Neuronal stem cell (in vitro differentiated cells): ENCODE data around the gene PER2.

Experiments used
- DNase-seq: peaks from one replicate; pipeline ENCODE4 v3.0.0-alpha.2; 2013; ENCODE audit warnings: low spot score
- H2AFZ ChIP-seq: one replicate; pipeline ENCODE4 v1.6.1; 2013; ENCODE audit warnings: mild to moderate bottlenecking, low read length, inconsistent platforms
- H2AK5ac ChIP-seq: 2 replicates; pipeline ENCODE4 v1.6.1; 2013; ENCODE audit warnings: low read depth, mild to moderate bottlenecking, inconsistent platforms, low read length, moderate library complexity, mixed read lengths
- H2BK120ac ChIP-seq: 2 replicates; pipeline ENCODE4 v1.6.1; 2013; ENCODE audit warnings: low read depth, mild to moderate bottlenecking, inconsistent platforms, low read length, moderate library complexity, mixed read lengths
- H2BK12ac ChIP-seq: one replicate; pipeline ENCODE4 v1.6.1; 2013; ENCODE audit warnings: low read length, inconsistent platforms
- H2BK15ac ChIP-seq: 2 replicates; pipeline ENCODE4 v1.6.1; 2013; ENCODE audit warnings: mild to moderate bottlenecking, low read length, inconsistent platforms, mixed read lengths
- H2BK5ac ChIP-seq: one replicate; pipeline ENCODE4 v1.6.1; 2013; ENCODE audit warnings: inconsistent platforms, mild to moderate bottlenecking, low read length, moderate library complexity
- H3K14ac ChIP-seq: one replicate; pipeline ENCODE4 v1.6.1; 2013; ENCODE audit warnings: low read length, inconsistent platforms
- H3K18ac ChIP-seq: 2 replicates; pipeline ENCODE4 v1.6.1; 2013; ENCODE audit warnings: low read length, inconsistent platforms
- H3K23ac ChIP-seq: 2 replicates; pipeline ENCODE4 v1.6.1; 2013; ENCODE audit warnings: low read depth, mild to moderate bottlenecking, mixed read lengths, low read length, inconsistent platforms; ENCODE audit not compliant: poor library complexity
- H3K27ac ChIP-seq: replicated peaks from 3 replicates; pipeline ENCODE4 v1.5.1; 2013; ENCODE audit warnings: low read length, inconsistent platforms
- H3K27me3 ChIP-seq, 3 experiments: 2 replicates each; pipeline ENCODE4 v1.6.1; 2013; ENCODE audit warnings: low read length in 3 of 3, mild to moderate bottlenecking in 2 of 3, inconsistent platforms in 1 of 3, low read depth in 1 of 3, mixed read lengths in 1 of 3, moderate library complexity in 1 of 3; ENCODE audit not compliant: control insufficient read depth in 3 of 3, insufficient read depth in 3 of 3
- H3K36me3 ChIP-seq, 2 donors: replicated peaks in 1 of 2; 2 replicates each; pipeline ENCODE4 v1.6.1; 2013; ENCODE audit warnings: low read length in 2 of 2; ENCODE audit not compliant: control insufficient read depth in 2 of 2, insufficient read depth in 2 of 2
- H3K4ac ChIP-seq: 2 replicates; pipeline ENCODE4 v1.6.1; 2013; ENCODE audit warnings: inconsistent platforms, mild to moderate bottlenecking, low read length, moderate library complexity
- H3K4me1 ChIP-seq, 2 donors: 1 replicate in 1 of 2; 2 replicates in 1 of 2; pipeline ENCODE4 v1.6.1; 2013; ENCODE audit warnings: low read length in 2 of 2, low read depth in 1 of 2; ENCODE audit not compliant: control insufficient read depth in 2 of 2, insufficient read depth in 1 of 2
- H3K4me2 ChIP-seq: one replicate; pipeline ENCODE4 v1.6.1; 2013; ENCODE audit warnings: mild to moderate bottlenecking, low read length, inconsistent platforms; ENCODE audit not compliant: insufficient read depth, poor library complexity, severe bottlenecking
- H3K4me3 ChIP-seq, 2 donors: 2 replicates each; pipeline ENCODE4 v1.5.1; 2013; ENCODE audit warnings: low read length in 2 of 2, mild to moderate bottlenecking in 2 of 2, inconsistent platforms in 1 of 2, moderate library complexity in 1 of 2
- H3K79me1 ChIP-seq: one replicate; pipeline ENCODE4 v1.6.1; 2013; ENCODE audit warnings: low read depth, mild to moderate bottlenecking, inconsistent platforms, low read length, moderate library complexity
- H3K9ac ChIP-seq: one replicate; pipeline ENCODE4 v1.6.1; 2013; ENCODE audit warnings: mild to moderate bottlenecking, low read depth, low read length, inconsistent platforms; ENCODE audit not compliant: poor library complexity
- H3K9me3 ChIP-seq, 2 donors: replicated peaks in 1 of 2; 2 replicates each; pipeline versions ENCODE3 to v1.6.1; 2013; ENCODE audit warnings: low read length in 2 of 2, mild to moderate bottlenecking in 2 of 2, inconsistent platforms in 1 of 2, low read depth in 1 of 2, mixed read lengths in 1 of 2, moderate library complexity in 1 of 2; ENCODE audit not compliant: control insufficient read depth in 2 of 2, insufficient read depth in 1 of 2
- H4K8ac ChIP-seq: one replicate; pipeline ENCODE4 v1.6.1; 2013; ENCODE audit warnings: low read depth, mild to moderate bottlenecking, inconsistent platforms, low read length, moderate library complexity
- H4K91ac ChIP-seq: one replicate; pipeline ENCODE4 v1.6.1; 2013; ENCODE audit warnings: low read length, low read depth, mild to moderate bottlenecking, inconsistent platforms; ENCODE audit not compliant: poor library complexity
- WGBS, 2 donors: extraction: QIAGEN DNeasy Blood & Tissue Kit; methylation state at CpG; one replicate each; pipeline ENCODE4 v1.1.7; 2013; ENCODE audit warnings: missing lambda C conversion rate in 2 of 2, mixed read lengths in 1 of 2; ENCODE audit not compliant: insufficient read length in 2 of 2, insufficient replicate concordance in 1 of 2; ENCODE audit errors: extremely low coverage in 2 of 2; 5-methylcytosine and 5-hydroxymethylcytosine counted together

The PER2 gene

GRCh38 chr2:238230699-238231098, 57.7 kb downstream of the PER2 start:
- DNase-seq = no peak

GRCh38 chr2:238228700-238229099, 59.7 kb downstream of the PER2 start:
- H3K23ac ChIP-seq = peak overlapping the region; percentile 25
- no peak overlapping the region for H2BK15ac ChIP-seq
- H3K9me3 ChIP-seq = peaks cover 0 to 9% of the 10 kb centered on the region in 2 donors
- no CpG with 5 or more reads among the region's 4 CpGs for WGBS, 2 donors
- H3K36me3 ChIP-seq = no peaks in the 10 kb centered on the region
- no peak overlapping the region for H3K18ac ChIP-seq
- H2AK5ac ChIP-seq = no peak overlapping the region
- no peak overlapping the region for H2BK5ac ChIP-seq
- no peaks in the 10 kb centered on the region for H3K4me1 ChIP-seq
- no peak overlapping the region for H2BK12ac ChIP-seq
- H2AFZ ChIP-seq = no peak overlapping the region
- H3K14ac ChIP-seq = no peak overlapping the region
- DNase-seq = no peak
- no peak overlapping the region for H2BK120ac ChIP-seq
- no peaks in the 10 kb centered on the region for H3K79me1 ChIP-seq
- no peak overlapping the region for H3K4me3 ChIP-seq
- H4K8ac ChIP-seq = no peak overlapping the region
- H3K27me3 ChIP-seq = peaks cover 0 to 67% (median 20%) of the 10 kb centered on the region in 3 experiments
- no peak overlapping the region for H4K91ac ChIP-seq
- H3K27ac ChIP-seq = no peak overlapping the region
- H3K9ac ChIP-seq = no peak overlapping the region
- H3K4me2 ChIP-seq = no peak overlapping the region
- H3K4ac ChIP-seq = no peak overlapping the region

More at GRCh38 chr2:238230699-238231098, 57.7 kb downstream of the PER2 start:
- Histone ChIP-seq H2AK5ac (no peak overlapping the region), H2BK12ac (no peak overlapping the region), H2AFZ (no peak overlapping the region), H3K4me3 (no peak overlapping the region), H3K36me3 (no peaks in the 10 kb centered on the region), H3K27ac (no peak overlapping the region), H3K4ac (no peak overlapping the region), H3K79me1 (no peaks in the 10 kb centered on the region), H4K8ac (no peak overlapping the region), H3K18ac (no peak overlapping the region), H3K9me3 (peaks cover 0 to 9% of the 10 kb centered on the region in 2 donors), H4K91ac (no peak overlapping the region), H2BK120ac (no peak overlapping the region), H3K23ac (no peak overlapping the region), H2BK5ac (no peak overlapping the region), H3K27me3 (peaks cover 0 to 54% (median 22%) of the 10 kb centered on the region in 3 experiments), H3K9ac (no peak overlapping the region), H3K4me2 (peak overlapping the region; percentile 88), H2BK15ac (no peak overlapping the region), H3K4me1 (no peaks in the 10 kb centered on the region), H3K14ac (no peak overlapping the region)
- no CpG with 5 or more reads among the region's 5 CpGs for WGBS, 2 donors

DNA sequence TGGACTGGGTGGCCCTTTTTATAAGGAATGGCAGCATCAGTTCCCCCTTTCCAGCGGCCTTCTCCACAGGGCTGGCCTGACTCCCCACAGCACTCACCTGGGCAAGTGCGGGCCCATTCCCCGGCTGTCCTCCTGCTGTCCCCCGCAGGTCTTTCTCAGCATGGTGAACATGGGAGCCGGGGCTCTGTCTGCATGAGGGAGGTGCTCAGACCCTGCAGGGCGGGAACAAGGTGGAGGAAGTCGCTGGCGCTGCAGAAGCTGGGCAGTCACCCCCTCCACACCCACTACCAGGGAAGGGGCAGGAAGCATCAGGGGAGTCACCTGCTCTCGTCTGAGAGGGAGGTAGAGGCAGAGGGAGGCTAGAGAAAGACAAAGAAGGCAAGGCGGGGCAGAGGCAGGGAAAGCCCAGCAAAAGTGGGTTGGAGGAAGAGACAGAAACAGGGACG, 60.8 kb downstream of the PER2 start:
- WGBS, 2 donors = no CpG with 5 or more reads among the region's 11 CpGs
- Histone ChIP-seq H3K23ac (no peak overlapping the region), H2BK120ac (no peak overlapping the region), H2AFZ (peak overlapping the region; percentile 3), H4K8ac (no peak overlapping the region), H2BK12ac (no peak overlapping the region), H3K4me2 (no peak overlapping the region), H3K36me3 (no peaks in the 10 kb centered on the region), H3K27me3 (peaks cover 0 to 62% (median 20%) of the 10 kb centered on the region in 3 experiments), H3K14ac (no peak overlapping the region), H2BK15ac (peak overlapping the region; percentile 70), H2AK5ac (no peak overlapping the region), H3K79me1 (no peaks in the 10 kb centered on the region), H3K18ac (peak overlapping the region; percentile 23), H3K9ac (no peak overlapping the region), H3K4me3 (no peak overlapping the region), H2BK5ac (no peak overlapping the region), H4K91ac (no peak overlapping the region), H3K4me1 (no peaks in the 10 kb centered on the region), H3K4ac (no peak overlapping the region), H3K9me3 (peaks cover 0 to 9% of the 10 kb centered on the region in 2 donors), H3K27ac (no peak overlapping the region)
- DNase-seq = no peak

DNA sequence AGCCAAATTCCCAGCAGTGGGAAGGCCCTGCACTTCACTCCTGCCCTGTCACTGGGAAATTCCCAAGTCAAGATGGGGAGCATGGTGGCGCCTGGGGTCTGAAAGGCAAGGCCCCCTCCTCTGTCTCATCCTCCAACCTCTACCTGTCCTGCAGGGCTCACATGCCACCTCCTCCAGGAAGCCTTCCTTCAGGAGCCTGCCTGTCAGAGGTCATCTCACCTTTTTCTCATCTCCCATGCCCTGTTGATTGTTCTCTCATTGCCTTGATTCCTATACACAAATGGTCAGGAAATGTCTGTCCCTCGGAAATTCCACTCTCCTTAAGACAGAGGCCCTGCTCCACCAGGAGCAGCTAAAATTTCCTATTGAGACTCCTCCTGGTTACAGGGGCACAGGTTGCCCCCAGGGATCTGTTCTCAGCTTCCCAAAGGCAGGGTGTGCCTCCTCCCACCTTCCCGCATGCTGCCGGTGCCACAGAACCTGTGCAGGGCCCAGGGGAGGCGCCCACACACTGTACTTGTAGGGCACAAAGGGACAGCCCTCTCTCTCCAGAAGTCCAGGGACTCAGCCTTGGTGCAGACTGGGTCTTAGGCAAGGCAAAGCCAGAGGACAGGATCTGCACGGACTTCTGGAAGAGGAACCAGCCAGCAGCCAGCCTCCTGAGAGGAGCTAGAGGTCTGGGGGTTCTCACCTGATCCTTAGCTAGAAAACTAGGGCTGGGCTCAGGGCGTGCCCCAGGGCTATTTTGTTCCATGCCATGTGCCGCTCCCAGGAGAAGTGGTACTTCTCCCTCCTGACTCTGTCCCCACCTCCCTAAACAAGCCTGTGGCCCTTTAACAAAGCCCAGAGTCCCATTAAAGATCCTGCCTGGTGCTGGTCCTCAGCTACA, 61.5 kb downstream of the PER2 start:
- Histone ChIP-seq H3K4me3 (no peak overlapping the region), H3K27me3 (peaks cover 0 to 55% (median 20%) of the 10 kb centered on the region in 3 experiments), H3K18ac (peak overlapping the region; percentile 15), H3K36me3 (no peaks in the 10 kb centered on the region), H3K9me3 (peaks cover 0 to 4% of the 10 kb centered on the region in 2 donors), H3K27ac (no peak overlapping the region), H3K14ac (no peak overlapping the region), H3K4me2 (no peak overlapping the region), H3K79me1 (no peaks in the 10 kb centered on the region), H2BK12ac (peak overlapping the region; percentile 66), H2AFZ (no peak overlapping the region), H2AK5ac (no peak overlapping the region), H2BK5ac (no peak overlapping the region), H2BK120ac (no peak overlapping the region), H4K8ac (no peak overlapping the region), H3K4me1 (no peaks in the 10 kb centered on the region), H2BK15ac (peak overlapping the region; percentile 72), H4K91ac (no peak overlapping the region), H3K23ac (no peak overlapping the region), H3K4ac (peak overlapping the region; percentile 41), H3K9ac (no peak overlapping the region)
- DNase-seq = no peak
- WGBS, 2 donors = no CpG with 5 or more reads among the region's 8 CpGs
